ENCODE measurements around the gene ELF2. TPM values are rescaled to one million over a fixed set of nuclear protein-coding genes. Genes with fewer than 3 reads are reported as not detected.
"Not testable (repeated sequence)": the region's sequence is repeated elsewhere in the genome, so short reads cannot be mapped to it uniquely, and the experiment has no call there.

ELF2 gene
- total RNA-seq, 1 donor from 2014 or later, result 38.0 TPM

- intact Hi-C loops (cut with micrococcal nuclease), result no loop called here
These were observed 32.0 kb downstream of the ELF2 start for GRCh38 chr4:139144911-139145551.

GRCh38 chr4:139144161-139144859, 32.7 kb downstream of the ELF2 start:
- intact Hi-C loops (cut with micrococcal nuclease), result no loop called here

GRCh38 chr4:139142980-139143379, 34.0 kb downstream of the ELF2 start:
- intact Hi-C loops (cut with micrococcal nuclease), result no loop called here

- intact Hi-C loops (cut with micrococcal nuclease), result no loop called here
These were observed 34.9 kb downstream of the ELF2 start for GRCh38 chr4:139142087-139142486.

- intact Hi-C loops (cut with micrococcal nuclease), result no loop called here
These were observed 39.3 kb downstream of the ELF2 start for GRCh38 chr4:139137763-139138162.

GRCh38 chr4:139134403-139134802, 42.6 kb downstream of the ELF2 start:
- intact Hi-C loops (cut with micrococcal nuclease), result no loop called here

- intact Hi-C loops (cut with micrococcal nuclease), result no loop called here
These were observed 45.7 kb downstream of the ELF2 start for GRCh38 chr4:139131209-139131870.

- intact Hi-C loops (cut with micrococcal nuclease), result no loop called here
These were observed 47.8 kb downstream of the ELF2 start for GRCh38 chr4:139129206-139129605.

GRCh38 chr4:139126898-139127297, 50.1 kb downstream of the ELF2 start:
- intact Hi-C loops (cut with micrococcal nuclease), result no loop called here

- intact Hi-C loops (cut with micrococcal nuclease), result no loop called here
These were observed 53.1 kb downstream of the ELF2 start for GRCh38 chr4:139123910-139124309.

GRCh38 chr4:139118365-139118764, 58.7 kb downstream of the ELF2 start:
- intact Hi-C loops (cut with micrococcal nuclease), result no loop called here

GRCh38 chr4:139115226-139115625, 61.8 kb downstream of the ELF2 start:
- intact Hi-C loops (cut with micrococcal nuclease), result no loop called here

GRCh38 chr4:139114795-139115194, 62.2 kb downstream of the ELF2 start:
- intact Hi-C loops (cut with micrococcal nuclease), result not testable (repeated sequence)

GRCh38 chr4:139112650-139113049, 64.4 kb downstream of the ELF2 start:
- intact Hi-C loops (cut with micrococcal nuclease), result no loop called here

- intact Hi-C loops (cut with micrococcal nuclease), result no loop called here
These were observed 68.4 kb downstream of the ELF2 start for GRCh38 chr4:139108567-139109128.

GRCh38 chr4:139099366-139099982, 77.5 kb downstream of the ELF2 start:
- intact Hi-C loops (cut with micrococcal nuclease), result loop anchor here (1.0 to 2.0 kb wide), 10 partner anchors 16 to 551 kb away; partner anchors contain the start of gene NDUFC1

- intact Hi-C loops (cut with micrococcal nuclease), result no loop called here
These were observed 84.7 kb downstream of the ELF2 start for GRCh38 chr4:139092271-139092670.

- intact Hi-C loops (cut with micrococcal nuclease), result loop anchor here (10.0 kb wide), 1 partner anchor 1010 kb away; no protein-coding TSS in a partner anchor
These were observed 91.9 kb downstream of the ELF2 start for GRCh38 chr4:139085141-139085540.

- intact Hi-C loops (cut with micrococcal nuclease), result loop anchor here (1.0 to 10.0 kb wide), 5 partner anchors 54 to 1289 kb away; partner anchors contain the start of gene SCOC
These were observed 92.3 kb downstream of the ELF2 start for GRCh38 chr4:139084804-139085093.

GRCh38 chr4:139083956-139084803, 92.8 kb downstream of the ELF2 start:
- intact Hi-C loops (cut with micrococcal nuclease), result loop anchor here (1.0 to 10.0 kb wide), 11 partner anchors 15 to 1289 kb away; partner anchors contain the start of genes ELF2, NAA15, NOCT and SCOC

- intact Hi-C loops (cut with micrococcal nuclease), result loop anchor here (1.0 to 10.0 kb wide), 8 partner anchors 16 to 1011 kb away; partner anchors contain the start of genes ELF2, NAA15, NOCT and SLC7A11
These were observed 93.4 kb downstream of the ELF2 start for GRCh38 chr4:139083607-139083955.
